Mesothelial cell of epicardium (in vitro differentiated cells): Measurements from ENCODE around the gene PDE4B. TPM values are rescaled to one million over a fixed set of nuclear protein-coding genes. Genes with fewer than 3 reads are reported as not detected.

Experiments used
- DNase-seq, 2 experiments: peaks; one replicate each; pipeline ENCODE4 v3.0.0; 2021; ENCODE audit warnings: low spot score in 2 of 2; ENCODE audit not compliant: unreplicated experiment in 2 of 2
- H3K27ac Mint-ChIP-seq: 2 replicates; pipeline ENCODE4 v1.8.0; 2021; ENCODE audit warnings: mixed read lengths
- H3K27me3 Mint-ChIP-seq: 2 replicates; pipeline ENCODE4 v1.8.0; 2021; ENCODE audit warnings: low read depth, mixed read lengths
- H3K36me3 Mint-ChIP-seq: 2 replicates; pipeline ENCODE4 v1.8.0; 2021; ENCODE audit warnings: mixed read lengths
- H3K4me1 Mint-ChIP-seq: 2 replicates; pipeline ENCODE4 v1.8.0; 2021; ENCODE audit warnings: mixed read lengths
- H3K4me3 Mint-ChIP-seq: 2 replicates; pipeline ENCODE4 v1.8.0; 2021; ENCODE audit warnings: mild to moderate bottlenecking, moderate library complexity, mixed read lengths
- H3K9me3 Mint-ChIP-seq: 2 replicates; pipeline ENCODE4 v1.8.0; 2021; ENCODE audit warnings: mixed read lengths
- CTCF ChIP-seq: fragments of 200-600 bp; sonication (generic); IDR thresholded peaks from one replicate; pipeline ENCODE4 v1.5.0; 2021; ENCODE audit warnings: antibody characterized with exemption; ENCODE audit not compliant: unreplicated experiment
- total RNA-seq: library from RNA; stranded (reverse); gene quantifications from 3 replicates; pipeline ENCODE4 v1.2.1, GENCODE V29; 2021

Gene PDE4B
- total RNA-seq, 1 donor from 2014 or later = 22.3 TPM

- peaks cover 14% of the 10 kb centered on the region for H3K36me3 Mint-ChIP-seq
- H3K27me3 Mint-ChIP-seq = no peaks in the 10 kb centered on the region
- no peaks in the 10 kb centered on the region for H3K4me1 Mint-ChIP-seq
- no peak overlapping the region for H3K27ac Mint-ChIP-seq
- peaks cover 48% of the 10 kb centered on the region for H3K9me3 Mint-ChIP-seq
- DNase-seq = no peak
- H3K4me3 Mint-ChIP-seq = no peak overlapping the region
- no peak for TF ChIP-seq CTCF
Observed at GRCh38 chr1:66383611-66384010, 590.9 kb downstream of the PDE4B start.

- H3K4me3 Mint-ChIP-seq = no peak overlapping the region
- H3K36me3 Mint-ChIP-seq = peaks cover 14% of the 10 kb centered on the region
- no peak overlapping the region for H3K27ac Mint-ChIP-seq
- H3K27me3 Mint-ChIP-seq = no peaks in the 10 kb centered on the region
- no peaks in the 10 kb centered on the region for H3K4me1 Mint-ChIP-seq
- TF ChIP-seq CTCF = no peak
- no peak for DNase-seq
- peaks cover 48% of the 10 kb centered on the region for H3K9me3 Mint-ChIP-seq
Observed at GRCh38 chr1:66384258-66384921, 591.7 kb downstream of the PDE4B start.

- H3K27me3 Mint-ChIP-seq = no peaks in the 10 kb centered on the region
- peaks cover 53% of the 10 kb centered on the region for H3K9me3 Mint-ChIP-seq
- DNase-seq = no peak
- H3K27ac Mint-ChIP-seq = no peak overlapping the region
- TF ChIP-seq CTCF = no peak
- no peak overlapping the region for H3K4me3 Mint-ChIP-seq
- peaks cover 14% of the 10 kb centered on the region for H3K36me3 Mint-ChIP-seq
- H3K4me1 Mint-ChIP-seq = no peaks in the 10 kb centered on the region
Observed at GRCh38 chr1:66386712-66387111, 594.0 kb downstream of the PDE4B start.

- H3K4me3 Mint-ChIP-seq = no peak overlapping the region
- H3K27me3 Mint-ChIP-seq = no peaks in the 10 kb centered on the region
- H3K27ac Mint-ChIP-seq = no peak overlapping the region
- H3K36me3 Mint-ChIP-seq = peaks cover 8% of the 10 kb centered on the region
- H3K9me3 Mint-ChIP-seq = peaks cover 45% of the 10 kb centered on the region
- TF ChIP-seq CTCF = no peak
- H3K4me1 Mint-ChIP-seq = no peaks in the 10 kb centered on the region
- no peak for DNase-seq
Observed at GRCh38 chr1:66388913-66389312, 596.2 kb downstream of the PDE4B start.

GRCh38 chr1:66393586-66394287, 601.0 kb downstream of the PDE4B start:
- Mint-ChIP-seq H3K36me3 (no peaks in the 10 kb centered on the region), H3K27ac (no peak overlapping the region), H3K9me3 (peaks cover 9% of the 10 kb centered on the region)

More at GRCh38 chr1:66393586-66394287, 601.0 kb downstream of the PDE4B start:
- Mint-ChIP-seq H3K27me3 (no peaks in the 10 kb centered on the region), H3K4me1 (peaks cover 3% of the 10 kb centered on the region), H3K4me3 (no peak overlapping the region)
- TF ChIP-seq CTCF = no peak
- no peak for DNase-seq
